Astrocyte (in vitro differentiated cells and primary cell): ENCODE results near the gene LRMDA. TPM values are rescaled to one million over a fixed set of nuclear protein-coding genes. Genes with fewer than 3 reads are reported as not detected.

Source experiments
- DNase-seq: peaks from one replicate; pipeline ENCODE4 v3.0.0-alpha.2; 2010; ENCODE audit warnings: low read depth
- FAIRE-seq: peaks from 2 replicates; lab custom pipeline; 2011; peaks lifted over from hg19 to GRCh38; lab: Jason Lieb, UNC
- H2AFZ ChIP-seq: 2 replicates; pipeline ENCODE4 v1.6.0; 2012; ENCODE audit warnings: low read depth, low read length, inconsistent platforms
- H3K27ac ChIP-seq: 2 replicates; pipeline ENCODE4 v1.5.1; 2011; ENCODE audit warnings: low read depth, low read length, inconsistent platforms
- H3K27me3 ChIP-seq: 2 replicates; pipeline ENCODE4 v1.6.0; 2011; ENCODE audit warnings: low read length, inconsistent platforms; ENCODE audit not compliant: insufficient read depth
- H3K36me3 ChIP-seq: 2 replicates; pipeline ENCODE4 v1.5.1; 2011; ENCODE audit warnings: low read length, inconsistent platforms; ENCODE audit not compliant: insufficient read depth
- H3K4me1 ChIP-seq: 2 replicates; pipeline ENCODE4 v1.5.1; 2011; ENCODE audit warnings: low read length, inconsistent platforms; ENCODE audit not compliant: insufficient read depth
- H3K4me2 ChIP-seq: 2 replicates; pipeline ENCODE4 v1.6.0; 2012; ENCODE audit warnings: low read length, inconsistent platforms
- H3K4me3 ChIP-seq: 2 replicates; pipeline ENCODE4 v1.5.1; 2011; ENCODE audit warnings: low read depth, mild to moderate bottlenecking, low read length, inconsistent platforms; ENCODE audit not compliant: insufficient read depth
- H3K79me2 ChIP-seq: 2 replicates; pipeline ENCODE4 v1.6.0; 2012; ENCODE audit warnings: mild to moderate bottlenecking, low read length, inconsistent platforms; ENCODE audit not compliant: insufficient read depth
- H3K9ac ChIP-seq: 2 replicates; pipeline ENCODE4 v1.6.0; 2012; ENCODE audit warnings: mild to moderate bottlenecking, low read length, inconsistent platforms
- H3K9me3 ChIP-seq: 2 replicates; pipeline ENCODE4 v1.5.1; 2012; ENCODE audit warnings: low read depth, mild to moderate bottlenecking, low read length, inconsistent platforms; ENCODE audit not compliant: insufficient read depth
- H4K20me1 ChIP-seq: 2 replicates; pipeline ENCODE4 v1.6.0; 2012; ENCODE audit warnings: low read length, inconsistent platforms; ENCODE audit not compliant: insufficient read depth
- H3K27ac Mint-ChIP-seq: one replicate; pipeline ENCODE4 v1.8.0; 2021; ENCODE audit warnings: mild to moderate bottlenecking, mixed read lengths; ENCODE audit not compliant: unreplicated experiment
- H3K27me3 Mint-ChIP-seq: one replicate; pipeline ENCODE4 v1.8.0; 2021; ENCODE audit warnings: low read depth, mixed read lengths; ENCODE audit not compliant: unreplicated experiment
- H3K36me3 Mint-ChIP-seq: one replicate; pipeline ENCODE4 v1.8.0; 2021; ENCODE audit warnings: low read depth, mixed read lengths; ENCODE audit not compliant: unreplicated experiment
- H3K4me1 Mint-ChIP-seq: one replicate; pipeline ENCODE4 v1.8.0; 2021; ENCODE audit warnings: low read depth, mixed read lengths; ENCODE audit not compliant: unreplicated experiment
- H3K4me3 Mint-ChIP-seq: one replicate; pipeline ENCODE4 v1.8.0; 2021; ENCODE audit warnings: mild to moderate bottlenecking, moderate library complexity, mixed read lengths; ENCODE audit not compliant: unreplicated experiment
- H3K9me3 Mint-ChIP-seq: one replicate; pipeline ENCODE4 v1.8.0; 2021; ENCODE audit warnings: mild to moderate bottlenecking, mixed read lengths; ENCODE audit not compliant: unreplicated experiment
- EZH2 ChIP-seq: IDR thresholded peaks from 2 replicates; pipeline ENCODE4 v1.6.1; 2012; ENCODE audit warnings: mild to moderate bottlenecking, low read length, inconsistent platforms; ENCODE audit not compliant: insufficient read depth
- total RNA-seq: library from RNA; stranded (reverse); gene quantifications from 2 replicates; pipeline ENCODE4 v1.2.1, GENCODE V29; 2021
- TF ChIP-seq, protein P1 (sequence below): IDR thresholded peaks from 2 replicates; pipeline ENCODE4 v1.5.1; 2011; ENCODE audit warnings: low read depth, mild to moderate bottlenecking, inconsistent platforms, low read length, moderate library complexity; ENCODE audit not compliant: insufficient read depth

LRMDA gene
- total RNA-seq, 1 donor from 2014 or later: 2.7 TPM

DNA sequence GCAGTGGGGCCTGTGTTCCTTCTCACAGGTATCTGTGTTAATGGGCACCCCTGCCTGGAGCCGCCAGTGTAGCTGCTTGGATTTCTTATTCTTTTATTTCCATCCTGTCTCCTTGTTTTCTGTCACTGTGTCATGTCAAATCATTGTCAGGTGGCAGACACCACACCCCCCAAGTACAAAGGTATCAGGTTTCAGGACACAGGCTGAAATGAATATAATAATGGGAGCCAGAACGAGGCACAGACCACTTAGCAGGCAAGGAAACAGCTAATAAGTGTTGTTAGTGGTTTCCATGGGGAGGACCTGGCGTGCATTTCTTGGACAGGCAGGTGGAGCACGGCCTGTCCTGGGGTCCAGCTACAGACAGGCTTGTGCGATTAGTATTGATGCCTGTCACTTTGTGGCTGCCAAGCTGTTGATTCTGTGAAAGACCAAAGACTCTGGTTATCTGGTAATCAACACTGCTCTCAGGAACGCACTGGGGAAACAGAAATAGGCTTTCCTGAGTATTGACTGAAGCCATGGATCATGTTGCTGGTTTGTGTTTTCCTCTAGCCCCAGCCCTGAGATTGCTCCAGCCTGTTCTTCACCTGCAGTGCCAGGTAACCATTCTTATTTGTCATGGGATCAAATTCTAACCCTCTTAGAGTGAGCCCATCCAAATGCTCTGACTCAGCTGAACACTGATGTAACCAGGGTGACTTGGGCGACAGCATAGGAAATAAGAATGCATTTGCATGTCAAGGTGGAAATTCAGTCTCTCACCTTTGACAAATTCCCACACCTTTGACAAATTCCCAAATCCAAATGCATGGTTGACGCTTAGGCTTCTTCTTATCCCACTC is 1002.0 kb downstream of the LRMDA start:
- TF ChIP-seq, protein P1, sequence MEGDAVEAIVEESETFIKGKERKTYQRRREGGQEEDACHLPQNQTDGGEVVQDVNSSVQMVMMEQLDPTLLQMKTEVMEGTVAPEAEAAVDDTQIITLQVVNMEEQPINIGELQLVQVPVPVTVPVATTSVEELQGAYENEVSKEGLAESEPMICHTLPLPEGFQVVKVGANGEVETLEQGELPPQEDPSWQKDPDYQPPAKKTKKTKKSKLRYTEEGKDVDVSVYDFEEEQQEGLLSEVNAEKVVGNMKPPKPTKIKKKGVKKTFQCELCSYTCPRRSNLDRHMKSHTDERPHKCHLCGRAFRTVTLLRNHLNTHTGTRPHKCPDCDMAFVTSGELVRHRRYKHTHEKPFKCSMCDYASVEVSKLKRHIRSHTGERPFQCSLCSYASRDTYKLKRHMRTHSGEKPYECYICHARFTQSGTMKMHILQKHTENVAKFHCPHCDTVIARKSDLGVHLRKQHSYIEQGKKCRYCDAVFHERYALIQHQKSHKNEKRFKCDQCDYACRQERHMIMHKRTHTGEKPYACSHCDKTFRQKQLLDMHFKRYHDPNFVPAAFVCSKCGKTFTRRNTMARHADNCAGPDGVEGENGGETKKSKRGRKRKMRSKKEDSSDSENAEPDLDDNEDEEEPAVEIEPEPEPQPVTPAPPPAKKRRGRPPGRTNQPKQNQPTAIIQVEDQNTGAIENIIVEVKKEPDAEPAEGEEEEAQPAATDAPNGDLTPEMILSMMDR: no peak
- no peak for TF ChIP-seq EZH2
- peaks cover 35% of the 10 kb centered on the region for H3K4me1 ChIP-seq
- H3K9ac ChIP-seq: no peak overlapping the region
- FAIRE-seq: no peak
- H3K4me2 ChIP-seq: no peak overlapping the region
- no peaks in the 10 kb centered on the region for H3K9me3 ChIP-seq
- H2AFZ ChIP-seq: no peak overlapping the region
- no peak for DNase-seq
- no peaks in the 10 kb centered on the region for H3K79me2 ChIP-seq
- peak overlapping the region; percentile 66 for H3K27ac Mint-ChIP-seq
- no peaks in the 10 kb centered on the region for H4K20me1 ChIP-seq
- no peak overlapping the region for H3K4me3 ChIP-seq
- H3K36me3 Mint-ChIP-seq: no peaks in the 10 kb centered on the region
- peaks cover 5% of the 10 kb centered on the region for H3K27me3 Mint-ChIP-seq
- no peaks in the 10 kb centered on the region for H3K36me3 ChIP-seq
- no peaks in the 10 kb centered on the region for H3K27me3 ChIP-seq
- no peak overlapping the region for H3K4me3 Mint-ChIP-seq
- peaks cover 2% of the 10 kb centered on the region for H3K9me3 Mint-ChIP-seq
- H3K27ac ChIP-seq: no peak overlapping the region
- H3K4me1 Mint-ChIP-seq: peaks cover 47% of the 10 kb centered on the region

- H3K27me3 ChIP-seq: no peaks in the 10 kb centered on the region
- DNase-seq (no peak), FAIRE-seq (no peak)
- Mint-ChIP-seq H3K36me3 (no peaks in the 10 kb centered on the region), H3K4me1 (peaks cover 31% of the 10 kb centered on the region), H3K9me3 (peaks cover 6% of the 10 kb centered on the region), H3K27me3 (peaks cover 5% of the 10 kb centered on the region), H3K27ac (no peak overlapping the region), H3K4me3 (no peak overlapping the region)
- no peaks in the 10 kb centered on the region for H3K9me3 ChIP-seq
- no peak for TF ChIP-seq EZH2
- TF ChIP-seq, protein P1: no peak
- H3K4me1 ChIP-seq: peaks cover 17% of the 10 kb centered on the region
- H3K79me2 ChIP-seq: no peaks in the 10 kb centered on the region
- H3K4me3 ChIP-seq: no peak overlapping the region
- H3K27ac ChIP-seq: no peak overlapping the region
- H3K9ac ChIP-seq: no peak overlapping the region
- H2AFZ ChIP-seq: no peak overlapping the region
- H3K36me3 ChIP-seq: no peaks in the 10 kb centered on the region
- no peak overlapping the region for H3K4me2 ChIP-seq
- no peaks in the 10 kb centered on the region for H4K20me1 ChIP-seq
Measured at GRCh38 chr10:76435157-76435556, 1003.7 kb downstream of the LRMDA start.

GRCh38 chr10:76436401-76436811 is 1005.0 kb downstream of the LRMDA start:
- no peaks in the 10 kb centered on the region for H3K36me3 Mint-ChIP-seq
- H3K4me2 ChIP-seq: no peak overlapping the region

More at GRCh38 chr10:76436401-76436811, 1005.0 kb downstream of the LRMDA start:
- Histone ChIP-seq H3K27ac (no peak overlapping the region), H3K79me2 (no peaks in the 10 kb centered on the region), H3K36me3 (no peaks in the 10 kb centered on the region), H4K20me1 (no peaks in the 10 kb centered on the region), H3K4me3 (no peak overlapping the region), H3K4me1 (peaks cover 11% of the 10 kb centered on the region), H3K9ac (no peak overlapping the region), H2AFZ (no peak overlapping the region), H3K27me3 (no peaks in the 10 kb centered on the region), H3K9me3 (no peaks in the 10 kb centered on the region)
- Mint-ChIP-seq H3K4me1 (peaks cover 20% of the 10 kb centered on the region), H3K9me3 (peaks cover 8% of the 10 kb centered on the region), H3K4me3 (no peak overlapping the region), H3K27ac (no peak overlapping the region), H3K27me3 (peaks cover 5% of the 10 kb centered on the region)
- no peak for TF ChIP-seq EZH2
- TF ChIP-seq, protein P1: no peak
- FAIRE-seq (no peak), DNase-seq (no peak)
